Measurements from ENCODE around the gene IER2.
"Not testable (repeated sequence)": the region's sequence is repeated elsewhere in the genome, so short reads cannot be mapped to it uniquely, and the experiment has no call there.

IER2 gene

GRCh38 chr19:13202112-13202511 lies 51.9 kb downstream of the IER2 start:
- not testable (repeated sequence) for DNase-seq (ENCODE audit: low spot score)

All from hematopoietic multipotent progenitor cell treated with erythropoietin and hydrocortisone succinate and interleukin-3 and kit ligand, for 17 days (in vitro differentiated cells).